ENCODE data around the gene VKORC1L1.
"Not testable (repeated sequence)": the region's sequence is repeated elsewhere in the genome, so short reads cannot be mapped to it uniquely, and the experiment has no call there.

Gene VKORC1L1

DNA sequence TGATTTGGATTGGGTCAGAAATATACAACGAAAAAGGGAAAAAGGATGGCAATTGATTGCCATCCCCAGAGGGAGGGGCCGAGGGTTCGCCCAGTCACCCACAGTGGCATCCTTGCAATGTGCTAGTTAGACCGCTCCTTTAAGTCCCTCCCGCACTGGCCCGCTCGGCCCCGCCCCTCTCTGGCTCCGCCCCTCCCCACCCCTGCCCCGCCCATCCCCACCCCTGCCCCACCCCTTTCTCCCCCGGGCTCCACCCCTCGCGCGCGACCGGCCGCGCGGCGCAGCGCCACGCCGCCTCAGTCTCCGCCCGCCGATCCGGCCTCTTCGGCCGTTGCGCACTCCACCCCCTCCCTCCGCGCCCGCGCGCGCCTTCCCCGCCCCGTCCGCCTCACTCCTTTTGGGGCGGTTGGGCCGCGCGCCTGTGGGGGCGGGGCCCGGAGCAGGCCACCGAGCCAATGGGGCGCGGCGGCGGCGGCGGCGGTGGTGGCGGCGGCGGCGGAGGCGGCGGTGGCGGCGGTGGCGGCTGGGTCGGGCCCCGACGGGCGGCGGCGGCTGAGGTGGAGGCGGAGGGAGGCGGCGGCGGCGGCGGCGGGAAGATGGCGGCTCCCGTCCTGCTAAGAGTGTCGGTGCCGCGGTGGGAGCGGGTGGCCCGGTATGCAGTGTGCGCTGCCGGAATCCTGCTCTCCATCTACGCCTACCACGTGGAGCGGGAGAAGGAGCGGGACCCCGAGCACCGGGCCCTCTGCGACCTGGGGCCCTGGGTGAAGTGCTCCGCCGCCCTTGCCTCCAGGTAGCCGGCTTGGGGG, at the start of gene VKORC1L1:
VKORC1L1 (plus strand) TSS at position 299 of the 806 bp plus-strand sequence; CDS start at position 597, 298 bp downstream.
- TF ChIP-seq, protein P1, sequence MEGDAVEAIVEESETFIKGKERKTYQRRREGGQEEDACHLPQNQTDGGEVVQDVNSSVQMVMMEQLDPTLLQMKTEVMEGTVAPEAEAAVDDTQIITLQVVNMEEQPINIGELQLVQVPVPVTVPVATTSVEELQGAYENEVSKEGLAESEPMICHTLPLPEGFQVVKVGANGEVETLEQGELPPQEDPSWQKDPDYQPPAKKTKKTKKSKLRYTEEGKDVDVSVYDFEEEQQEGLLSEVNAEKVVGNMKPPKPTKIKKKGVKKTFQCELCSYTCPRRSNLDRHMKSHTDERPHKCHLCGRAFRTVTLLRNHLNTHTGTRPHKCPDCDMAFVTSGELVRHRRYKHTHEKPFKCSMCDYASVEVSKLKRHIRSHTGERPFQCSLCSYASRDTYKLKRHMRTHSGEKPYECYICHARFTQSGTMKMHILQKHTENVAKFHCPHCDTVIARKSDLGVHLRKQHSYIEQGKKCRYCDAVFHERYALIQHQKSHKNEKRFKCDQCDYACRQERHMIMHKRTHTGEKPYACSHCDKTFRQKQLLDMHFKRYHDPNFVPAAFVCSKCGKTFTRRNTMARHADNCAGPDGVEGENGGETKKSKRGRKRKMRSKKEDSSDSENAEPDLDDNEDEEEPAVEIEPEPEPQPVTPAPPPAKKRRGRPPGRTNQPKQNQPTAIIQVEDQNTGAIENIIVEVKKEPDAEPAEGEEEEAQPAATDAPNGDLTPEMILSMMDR (IDR thresholded peaks at IDR 0.05; ENCODE audit: control insufficient read depth, extremely low read depth, insufficient read depth): no peak
- H3K4me3 ChIP-seq (ENCODE audit: low read depth, low read length): peak within 1 kb of the TSS; percentile 77
- peak; percentile 50 for DNase-seq (ENCODE audit: low read depth)

DNA sequence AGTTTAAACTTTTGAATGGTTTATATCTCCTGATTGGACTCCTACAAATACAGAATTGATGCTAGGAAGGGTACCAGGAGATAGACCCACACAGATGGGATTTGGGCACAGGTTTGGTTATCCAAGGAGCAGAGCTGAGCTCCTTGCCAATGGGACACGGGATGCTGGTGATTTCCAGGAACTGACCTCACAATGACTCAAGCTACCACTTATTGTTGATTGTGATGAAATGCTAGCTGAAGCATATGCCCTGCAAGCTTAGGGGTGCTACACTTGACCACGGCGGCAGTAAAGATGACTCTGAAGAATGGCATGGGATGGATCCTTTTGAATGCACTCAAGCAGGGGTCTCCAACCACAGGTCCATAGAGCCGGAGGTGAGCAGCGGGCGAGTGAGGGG, 45.5 kb upstream of the VKORC1L1 start:
- no peak for DNase-seq (ENCODE audit: low read depth)
- no peak overlapping the region for H3K4me3 ChIP-seq (ENCODE audit: low read depth, low read length)
- TF ChIP-seq, protein P1 (IDR thresholded peaks at IDR 0.05; ENCODE audit: control insufficient read depth, extremely low read depth, insufficient read depth): no peak

DNA sequence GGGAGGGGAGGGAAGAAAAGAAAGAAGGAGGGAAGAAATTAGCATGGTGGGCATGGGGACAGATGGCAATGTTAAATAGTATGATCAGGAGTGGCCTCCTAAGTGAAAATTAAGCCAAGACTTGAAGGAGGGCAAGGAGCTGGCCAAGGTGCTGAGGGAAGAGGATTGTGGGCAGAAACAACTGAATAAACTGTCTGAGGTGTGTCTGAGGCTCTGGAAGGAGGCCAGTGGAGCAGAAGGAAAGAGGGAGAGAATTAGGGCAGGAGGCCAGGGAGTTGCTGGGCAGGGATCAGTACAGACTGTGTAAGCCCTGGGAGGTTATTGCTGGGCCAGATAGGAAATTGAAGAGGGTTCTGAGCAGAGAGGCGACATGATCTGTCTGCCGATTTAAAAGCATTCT, 40.6 kb upstream of the VKORC1L1 start:
- DNase-seq (ENCODE audit: low read depth): peak; percentile 37
- no peak overlapping the region for H3K4me3 ChIP-seq (ENCODE audit: low read depth, low read length)
- TF ChIP-seq, protein P1 (IDR thresholded peaks at IDR 0.05; ENCODE audit: control insufficient read depth, extremely low read depth, insufficient read depth): no peak

DNA sequence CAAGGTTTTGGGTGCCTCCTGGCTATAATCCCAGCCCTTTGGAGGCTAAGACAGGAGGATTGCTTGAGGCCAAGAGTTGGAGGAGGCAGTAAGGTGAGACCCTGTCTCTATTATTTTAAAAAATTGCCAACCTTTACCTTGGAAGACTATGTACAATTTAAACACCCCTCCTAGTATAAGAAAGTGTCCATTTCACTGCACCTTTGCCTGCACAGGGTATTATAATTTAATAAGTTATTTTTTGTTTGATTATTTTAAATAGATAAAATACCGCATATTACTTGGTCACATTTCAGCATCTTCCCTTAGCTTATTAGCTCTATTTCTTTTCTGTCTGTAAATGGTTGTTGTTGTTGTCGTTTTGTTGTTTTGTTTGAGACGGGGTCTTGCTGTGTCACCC, 36.2 kb upstream of the VKORC1L1 start:
- H3K4me3 ChIP-seq (ENCODE audit: low read depth, low read length); DNase-seq (ENCODE audit: low read depth): not testable (repeated sequence)

DNA sequence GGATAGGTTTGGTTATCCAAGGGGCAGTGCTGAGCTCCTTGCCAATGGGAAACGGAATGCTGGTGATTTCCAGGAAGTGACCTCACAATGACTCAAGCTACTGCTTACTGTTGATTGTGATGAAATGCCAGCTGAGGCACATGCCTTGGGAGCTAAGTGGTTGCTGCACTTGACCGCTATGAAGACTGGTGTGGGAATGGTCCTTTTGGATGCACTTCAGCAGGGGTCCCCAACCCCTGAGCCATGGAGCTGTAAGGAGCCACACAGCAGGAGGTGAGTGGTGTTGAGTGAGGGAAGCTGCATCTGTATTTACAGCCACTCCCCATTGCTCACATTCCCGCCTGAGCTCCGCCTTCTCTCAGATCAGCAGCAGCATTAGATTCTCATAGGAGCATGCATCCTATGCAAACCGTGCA, 35.3 kb upstream of the VKORC1L1 start:
- H3K4me3 ChIP-seq (ENCODE audit: low read depth, low read length); DNase-seq (ENCODE audit: low read depth): not testable (repeated sequence)

DNA sequence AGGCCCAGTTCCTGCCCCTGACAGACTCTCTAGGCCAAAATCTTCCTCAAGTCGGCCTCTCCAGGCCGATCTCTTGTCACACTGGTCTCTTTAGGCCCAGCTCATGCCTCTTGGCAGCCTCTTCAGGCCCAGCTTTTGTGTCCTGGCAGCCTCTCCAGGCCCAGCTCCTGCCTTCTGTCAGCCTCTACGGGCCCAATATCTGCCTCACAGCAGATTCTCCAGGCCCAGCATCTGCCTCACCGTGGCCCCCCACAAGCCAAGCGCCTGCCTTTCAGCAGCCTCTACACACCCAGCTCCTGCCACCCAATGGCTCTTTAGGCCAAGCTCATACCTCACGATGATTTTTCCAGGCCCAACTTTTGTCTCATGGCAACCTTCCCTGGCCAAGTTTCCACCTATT, 33.0 kb upstream of the VKORC1L1 start:
- TF ChIP-seq, protein P1 (IDR thresholded peaks at IDR 0.05; ENCODE audit: control insufficient read depth, extremely low read depth, insufficient read depth): no peak
- no peak overlapping the region for H3K4me3 ChIP-seq (ENCODE audit: low read depth, low read length)
- no peak for DNase-seq (ENCODE audit: low read depth)

DNA sequence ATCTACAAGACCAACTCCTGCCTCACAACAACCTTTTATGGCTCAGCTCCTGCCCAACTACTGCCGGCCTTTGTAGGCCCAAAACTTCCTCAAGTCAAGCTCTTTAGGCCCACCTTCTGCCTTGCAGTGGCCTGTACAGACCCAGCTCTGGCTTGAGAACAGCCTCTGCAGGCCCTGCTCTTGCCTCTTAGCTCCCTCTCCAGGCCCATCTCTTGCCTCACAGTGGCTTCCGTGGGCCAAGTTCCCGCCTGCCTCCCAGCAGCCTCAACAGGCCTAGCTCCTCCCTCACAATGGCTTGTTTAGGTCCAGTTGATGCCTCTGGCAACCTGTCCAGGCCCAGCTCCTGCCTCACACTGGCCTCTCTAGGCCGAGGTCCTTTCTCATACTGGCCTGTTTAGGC, 32.4 kb upstream of the VKORC1L1 start:
- TF ChIP-seq, protein P1 (IDR thresholded peaks at IDR 0.05; ENCODE audit: control insufficient read depth, extremely low read depth, insufficient read depth): no peak
- H3K4me3 ChIP-seq (ENCODE audit: low read depth, low read length): no peak overlapping the region
- DNase-seq (ENCODE audit: low read depth): no peak

DNA sequence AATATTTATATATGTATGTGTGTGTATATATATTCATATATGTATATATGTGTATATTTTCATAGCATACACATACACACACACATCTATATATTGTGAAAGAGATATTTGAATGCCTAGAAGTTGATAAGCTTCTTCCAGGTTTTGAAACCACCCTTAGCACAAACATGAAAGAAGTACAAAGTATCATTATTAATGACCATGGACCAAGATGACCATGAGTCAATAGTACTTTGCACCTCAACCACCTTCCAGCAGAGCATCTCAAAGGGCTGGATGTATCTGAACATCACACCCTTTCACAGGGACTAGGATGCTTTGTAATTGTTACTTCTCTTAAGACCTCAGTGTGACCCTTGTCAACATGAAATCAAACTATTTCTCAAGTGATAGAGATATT, 29.3 kb upstream of the VKORC1L1 start:
- not testable (repeated sequence) for H3K4me3 ChIP-seq (ENCODE audit: low read depth, low read length); DNase-seq (ENCODE audit: low read depth)

Measured in LNCaP clone FGC (cell line).